Hepatocyte (in vitro differentiated cells): ENCODE data around the gene PTPRN2. TPM values are rescaled to one million over a fixed set of nuclear protein-coding genes. Genes with fewer than 3 reads are reported as not detected.
"Not testable (repeated sequence)": the region's sequence is repeated elsewhere in the genome, so short reads cannot be mapped to it uniquely, and the experiment has no call there.

Experiments used
- DNase-seq: peaks from one replicate; pipeline ENCODE4 v3.0.0-alpha.2; 2016; ENCODE audit warnings: low spot score
- H2AFZ ChIP-seq: fragments of 200-600 bp; sonication (generic); 2 replicates; pipeline ENCODE4 v1.6.0; 2016; ENCODE audit warnings: antibody characterized with exemption, mild to moderate bottlenecking
- H3K27ac ChIP-seq: fragments of 200-600 bp; sonication (generic); 2 replicates; pipeline ENCODE4 v1.5.1; 2016; ENCODE audit warnings: mild to moderate bottlenecking
- H3K27me3 ChIP-seq: fragments of 200-600 bp; sonication (generic); 2 replicates; pipeline ENCODE4 v1.6.1; 2016
- H3K36me3 ChIP-seq: fragments of 200-600 bp; sonication (generic); replicated peaks from 2 replicates; pipeline ENCODE4 v1.5.1; 2016; ENCODE audit warnings: low read depth; ENCODE audit not compliant: insufficient read depth
- H3K4me1 ChIP-seq: fragments of 200-600 bp; sonication (generic); 2 replicates; pipeline ENCODE4 v1.5.1; 2016; ENCODE audit warnings: mild to moderate bottlenecking, moderate library complexity; ENCODE audit not compliant: insufficient read depth
- H3K4me2 ChIP-seq: fragments of 200-600 bp; sonication (generic); 2 replicates; pipeline ENCODE4 v1.6.0; 2016
- H3K4me3 ChIP-seq: fragments of 200-600 bp; sonication (generic); 2 replicates; pipeline ENCODE4 v1.5.1; 2016; ENCODE audit warnings: mild to moderate bottlenecking
- H3K79me2 ChIP-seq: fragments of 200-600 bp; sonication (generic); 2 replicates; pipeline ENCODE4 v1.6.0; 2017; ENCODE audit warnings: mild to moderate bottlenecking
- H3K9me2 ChIP-seq: fragments of 200-600 bp; sonication (generic); replicated peaks from 2 replicates; pipeline ENCODE4 v1.6.0; 2017; ENCODE audit warnings: mild to moderate bottlenecking; ENCODE audit not compliant: insufficient read depth
- H3K9me3 ChIP-seq: fragments of 200-600 bp; sonication (generic); 2 replicates; pipeline ENCODE4 v1.5.1; 2016; ENCODE audit warnings: low read depth, mild to moderate bottlenecking
- H4K20me1 ChIP-seq: fragments of 200-600 bp; sonication (generic); 2 replicates; pipeline ENCODE4 v1.6.0; 2016; ENCODE audit warnings: mild to moderate bottlenecking; ENCODE audit not compliant: insufficient read depth, poor library complexity, severe bottlenecking
- EZH2 ChIP-seq: fragments of 200-600 bp; sonication (generic); IDR thresholded peaks from 2 replicates; pipeline ENCODE4 v1.6.1; 2016; ENCODE audit warnings: antibody characterized with exemption, mild to moderate bottlenecking, borderline replicate concordance
- EZH2phosphoT487 ChIP-seq: fragments of 200-600 bp; sonication (generic); IDR thresholded peaks from one replicate; pipeline ENCODE4 v1.6.1; 2018; ENCODE audit warnings: antibody characterized with exemption, mild to moderate bottlenecking, low read depth, moderate library complexity; ENCODE audit not compliant: unreplicated experiment, severe bottlenecking
- WGBS: methylation state at CpG from one replicate; pipeline ENCODE4 v1.1.6; 2016; ENCODE audit warnings: low lambda C conversion rate; ENCODE audit errors: missing lambda C conversion rate; 5-methylcytosine and 5-hydroxymethylcytosine counted together
- polyA plus RNA-seq: library from polyadenylated mRNA; unstranded; fragments of >200 nt; fragmentation: Nextera tagmentation; extraction: Ambion mirVana; gene quantifications from 2 replicates; pipeline ENCODE4 v1.2.1, GENCODE V29; 2016
- total RNA-seq: library from RNA; depleted of rRNA; stranded (reverse); fragments of >200 nt; gene quantifications from 2 replicates; pipeline ENCODE4 v1.2.3, GENCODE V29; 2014
- TF ChIP-seq, protein P1 (sequence below): fragments of 200-600 bp; sonication (generic); IDR thresholded peaks from 2 replicates; pipeline ENCODE4 v1.5.1; 2016; ENCODE audit warnings: antibody characterized with exemption, mild to moderate bottlenecking; ENCODE audit not compliant: poor library complexity

The PTPRN2 gene
- total and polyA plus RNA-seq, 2 experiments from 2014 or later: 2.1 to 3.3 TPM

DNA sequence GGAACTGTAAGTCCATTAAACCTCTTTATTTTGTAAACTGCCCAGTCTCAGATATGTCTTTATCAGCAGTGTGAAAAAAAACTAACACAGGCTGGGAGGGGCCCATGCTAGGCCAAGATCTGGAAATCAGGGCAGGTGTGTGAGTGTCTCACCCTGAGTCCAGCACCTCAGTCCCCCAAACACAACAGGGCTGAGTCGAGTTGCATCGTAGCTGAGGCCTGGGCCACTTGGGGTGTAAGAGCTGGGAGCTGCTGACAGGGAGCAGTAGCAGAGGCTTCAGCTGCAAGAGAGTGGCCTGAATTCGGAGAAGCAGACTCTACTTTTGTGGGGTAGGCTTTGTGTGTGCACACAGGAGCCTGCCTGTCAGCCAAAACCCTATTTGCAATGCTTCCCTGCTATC lies 553.1 kb downstream of the PTPRN2 start:
- no peaks in the 10 kb centered on the region for H3K27me3 ChIP-seq
- H3K9me3 ChIP-seq: no peaks in the 10 kb centered on the region
- no peaks in the 10 kb centered on the region for H3K4me1 ChIP-seq
- 67% methylated on average over 3 of the region's 3 CpGs for WGBS
- no peaks in the 10 kb centered on the region for H3K9me2 ChIP-seq
- no peak overlapping the region for H3K27ac ChIP-seq
- no peaks in the 10 kb centered on the region for H3K79me2 ChIP-seq
- no peak overlapping the region for H2AFZ ChIP-seq
- TF ChIP-seq EZH2: no peak
- no peak for TF ChIP-seq EZH2phosphoT487
- TF ChIP-seq, protein P1, sequence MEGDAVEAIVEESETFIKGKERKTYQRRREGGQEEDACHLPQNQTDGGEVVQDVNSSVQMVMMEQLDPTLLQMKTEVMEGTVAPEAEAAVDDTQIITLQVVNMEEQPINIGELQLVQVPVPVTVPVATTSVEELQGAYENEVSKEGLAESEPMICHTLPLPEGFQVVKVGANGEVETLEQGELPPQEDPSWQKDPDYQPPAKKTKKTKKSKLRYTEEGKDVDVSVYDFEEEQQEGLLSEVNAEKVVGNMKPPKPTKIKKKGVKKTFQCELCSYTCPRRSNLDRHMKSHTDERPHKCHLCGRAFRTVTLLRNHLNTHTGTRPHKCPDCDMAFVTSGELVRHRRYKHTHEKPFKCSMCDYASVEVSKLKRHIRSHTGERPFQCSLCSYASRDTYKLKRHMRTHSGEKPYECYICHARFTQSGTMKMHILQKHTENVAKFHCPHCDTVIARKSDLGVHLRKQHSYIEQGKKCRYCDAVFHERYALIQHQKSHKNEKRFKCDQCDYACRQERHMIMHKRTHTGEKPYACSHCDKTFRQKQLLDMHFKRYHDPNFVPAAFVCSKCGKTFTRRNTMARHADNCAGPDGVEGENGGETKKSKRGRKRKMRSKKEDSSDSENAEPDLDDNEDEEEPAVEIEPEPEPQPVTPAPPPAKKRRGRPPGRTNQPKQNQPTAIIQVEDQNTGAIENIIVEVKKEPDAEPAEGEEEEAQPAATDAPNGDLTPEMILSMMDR: no peak
- H3K36me3 ChIP-seq: no peaks in the 10 kb centered on the region
- no peak overlapping the region for H3K4me2 ChIP-seq
- no peaks in the 10 kb centered on the region for H4K20me1 ChIP-seq
- DNase-seq: no peak
- no peak overlapping the region for H3K4me3 ChIP-seq

GRCh38 chr7:158033925-158034324 lies 553.7 kb downstream of the PTPRN2 start:
- not testable (repeated sequence) for H3K9me3 ChIP-seq, H3K36me3 ChIP-seq

GRCh38 chr7:158033196-158033595 lies 554.4 kb downstream of the PTPRN2 start:
- Histone ChIP-seq H3K9me3 (no peaks in the 10 kb centered on the region), H2AFZ (no peak overlapping the region), H3K27ac (no peak overlapping the region), H4K20me1 (no peaks in the 10 kb centered on the region), H3K4me2 (no peak overlapping the region), H3K4me1 (peaks cover 5% of the 10 kb centered on the region), H3K4me3 (no peak overlapping the region), H3K79me2 (no peaks in the 10 kb centered on the region), H3K9me2 (no peaks in the 10 kb centered on the region), H3K36me3 (no peaks in the 10 kb centered on the region), H3K27me3 (no peaks in the 10 kb centered on the region)
- 87% methylated on average over 8 of the region's 8 CpGs for WGBS
- TF ChIP-seq EZH2: no peak
- TF ChIP-seq, protein P1: no peak
- TF ChIP-seq EZH2phosphoT487: no peak
- DNase-seq: no peak

More at GRCh38 chr7:158033925-158034324, 553.7 kb downstream of the PTPRN2 start:
- not testable (repeated sequence) for H4K20me1 ChIP-seq, H3K9me2 ChIP-seq, DNase-seq, H3K27ac ChIP-seq, H3K4me3 ChIP-seq, H3K4me1 ChIP-seq, H3K4me2 ChIP-seq, H3K27me3 ChIP-seq, H3K79me2 ChIP-seq, H2AFZ ChIP-seq
- 95% methylated on average over 6 of the region's 6 CpGs for WGBS

DNA sequence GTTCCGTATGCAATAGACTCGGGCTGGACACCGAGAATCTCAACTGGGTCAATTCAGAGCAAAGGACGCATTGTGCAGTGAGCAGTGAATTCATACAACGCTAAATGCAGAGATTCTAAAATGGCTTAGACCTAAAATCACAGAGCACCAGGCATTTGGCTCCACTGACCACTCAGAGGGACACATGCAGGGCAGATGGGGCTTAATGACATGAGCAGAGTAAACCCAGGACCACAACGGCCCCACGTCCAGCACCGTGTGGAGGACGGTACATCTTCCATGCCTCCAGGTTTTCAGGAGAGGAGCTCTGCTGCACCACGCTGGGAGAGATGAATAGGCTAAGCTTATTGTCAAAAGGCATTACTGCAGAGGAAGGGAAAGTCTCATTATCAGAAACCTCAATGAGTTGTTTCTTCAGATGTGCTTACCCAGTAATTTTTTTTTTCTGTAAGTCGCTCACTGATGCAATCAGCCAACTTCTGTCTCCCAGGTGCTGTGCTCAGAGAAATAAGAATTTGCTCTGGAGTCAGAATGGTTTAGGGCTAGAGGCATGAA lies 555.0 kb downstream of the PTPRN2 start:
- H3K27me3 ChIP-seq: no peaks in the 10 kb centered on the region
- H3K79me2 ChIP-seq: no peaks in the 10 kb centered on the region
- H2AFZ ChIP-seq: no peak overlapping the region
- no peak overlapping the region for H3K4me2 ChIP-seq
- peaks cover 5% of the 10 kb centered on the region for H3K4me1 ChIP-seq
- H3K9me3 ChIP-seq: no peaks in the 10 kb centered on the region
- H3K4me3 ChIP-seq: no peak overlapping the region
- H3K36me3 ChIP-seq: no peaks in the 10 kb centered on the region
- WGBS: 82% methylated on average over 11 of the region's 11 CpGs
- no peak overlapping the region for H3K27ac ChIP-seq
- no peak for DNase-seq
- no peaks in the 10 kb centered on the region for H4K20me1 ChIP-seq
- H3K9me2 ChIP-seq: no peaks in the 10 kb centered on the region
- TF ChIP-seq, protein P1: no peak
- TF ChIP-seq EZH2: no peak
- TF ChIP-seq EZH2phosphoT487: no peak
